ENCODE data around the gene TAF4B.
"Not testable (repeated sequence)": the region's sequence is repeated elsewhere in the genome, so short reads cannot be mapped to it uniquely, and the experiment has no call there.

The TAF4B gene

DNA sequence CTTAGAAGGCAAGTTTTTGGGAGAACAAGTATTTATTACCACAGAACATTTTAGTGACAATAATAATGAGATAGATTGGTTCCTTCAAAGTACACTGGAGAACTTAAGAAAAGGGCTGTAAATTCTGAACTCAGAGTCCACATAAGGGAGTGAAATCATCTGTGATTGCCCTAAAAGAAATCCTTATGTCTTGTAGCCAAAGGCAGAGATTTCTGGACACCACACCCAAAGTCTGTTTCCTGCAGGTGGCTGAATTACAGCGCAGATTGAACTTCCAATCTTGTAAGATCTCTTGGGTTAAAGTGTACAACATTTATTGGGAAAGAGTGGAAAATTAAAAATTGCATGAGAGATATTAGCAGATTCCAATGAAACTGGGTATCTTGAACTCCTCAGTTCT, 143.8 kb downstream of the TAF4B start:
- TF ChIP-seq, protein P1, sequence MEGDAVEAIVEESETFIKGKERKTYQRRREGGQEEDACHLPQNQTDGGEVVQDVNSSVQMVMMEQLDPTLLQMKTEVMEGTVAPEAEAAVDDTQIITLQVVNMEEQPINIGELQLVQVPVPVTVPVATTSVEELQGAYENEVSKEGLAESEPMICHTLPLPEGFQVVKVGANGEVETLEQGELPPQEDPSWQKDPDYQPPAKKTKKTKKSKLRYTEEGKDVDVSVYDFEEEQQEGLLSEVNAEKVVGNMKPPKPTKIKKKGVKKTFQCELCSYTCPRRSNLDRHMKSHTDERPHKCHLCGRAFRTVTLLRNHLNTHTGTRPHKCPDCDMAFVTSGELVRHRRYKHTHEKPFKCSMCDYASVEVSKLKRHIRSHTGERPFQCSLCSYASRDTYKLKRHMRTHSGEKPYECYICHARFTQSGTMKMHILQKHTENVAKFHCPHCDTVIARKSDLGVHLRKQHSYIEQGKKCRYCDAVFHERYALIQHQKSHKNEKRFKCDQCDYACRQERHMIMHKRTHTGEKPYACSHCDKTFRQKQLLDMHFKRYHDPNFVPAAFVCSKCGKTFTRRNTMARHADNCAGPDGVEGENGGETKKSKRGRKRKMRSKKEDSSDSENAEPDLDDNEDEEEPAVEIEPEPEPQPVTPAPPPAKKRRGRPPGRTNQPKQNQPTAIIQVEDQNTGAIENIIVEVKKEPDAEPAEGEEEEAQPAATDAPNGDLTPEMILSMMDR (IDR thresholded peaks at IDR 0.05; ENCODE audit: low read depth, low read length, missing control alignments), result no peak
- no peak for DNase-seq (ENCODE audit: extremely low read depth, low read depth)
- no peak overlapping the region for H3K4me3 ChIP-seq (replicated peaks; ENCODE audit: low read depth, low read length)

GRCh38 chr18:26376105-26376504, 149.9 kb downstream of the TAF4B start:
- H3K4me3 ChIP-seq (replicated peaks; ENCODE audit: low read depth, low read length), result no peak overlapping the region
- no peak for DNase-seq (ENCODE audit: extremely low read depth, low read depth)
- TF ChIP-seq, protein P1 (IDR thresholded peaks at IDR 0.05; ENCODE audit: low read depth, low read length, missing control alignments), result no peak

DNA sequence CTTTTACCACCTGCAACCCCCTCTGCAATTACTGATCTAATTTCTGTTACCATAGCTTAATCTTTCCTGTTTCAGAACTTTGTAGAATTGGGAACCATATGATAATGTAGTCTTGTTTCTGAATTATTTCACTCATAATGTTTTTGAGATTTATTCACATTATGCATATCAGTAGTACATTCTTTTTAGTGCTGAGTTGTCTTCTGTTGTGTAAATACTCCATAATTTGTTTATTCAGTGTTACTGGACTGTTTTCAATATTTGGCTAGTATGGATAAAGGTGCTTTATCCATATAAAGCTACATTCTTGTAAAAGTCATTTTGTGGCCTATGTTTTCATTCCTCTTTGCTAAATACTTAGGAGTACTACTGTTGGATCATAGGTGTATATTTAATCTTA, 152.5 kb downstream of the TAF4B start:
- H3K4me3 ChIP-seq (replicated peaks; ENCODE audit: low read depth, low read length), result no peak overlapping the region
- TF ChIP-seq, protein P1 (IDR thresholded peaks at IDR 0.05; ENCODE audit: low read depth, low read length, missing control alignments), result no peak
- DNase-seq (ENCODE audit: extremely low read depth, low read depth), result no peak

- H3K4me3 ChIP-seq (replicated peaks; ENCODE audit: low read depth, low read length); DNase-seq (ENCODE audit: extremely low read depth, low read depth): not testable (repeated sequence)
Observed at GRCh38 chr18:26381555-26381954, 155.3 kb downstream of the TAF4B start.

GRCh38 chr18:26383454-26384270, 157.4 kb downstream of the TAF4B start:
- no peak overlapping the region for H3K4me3 ChIP-seq (replicated peaks; ENCODE audit: low read depth, low read length)
- TF ChIP-seq, protein P1 (IDR thresholded peaks at IDR 0.05; ENCODE audit: low read depth, low read length, missing control alignments), result peak; percentile 64
- peak; percentile 54 for DNase-seq (ENCODE audit: extremely low read depth, low read depth)

DNA sequence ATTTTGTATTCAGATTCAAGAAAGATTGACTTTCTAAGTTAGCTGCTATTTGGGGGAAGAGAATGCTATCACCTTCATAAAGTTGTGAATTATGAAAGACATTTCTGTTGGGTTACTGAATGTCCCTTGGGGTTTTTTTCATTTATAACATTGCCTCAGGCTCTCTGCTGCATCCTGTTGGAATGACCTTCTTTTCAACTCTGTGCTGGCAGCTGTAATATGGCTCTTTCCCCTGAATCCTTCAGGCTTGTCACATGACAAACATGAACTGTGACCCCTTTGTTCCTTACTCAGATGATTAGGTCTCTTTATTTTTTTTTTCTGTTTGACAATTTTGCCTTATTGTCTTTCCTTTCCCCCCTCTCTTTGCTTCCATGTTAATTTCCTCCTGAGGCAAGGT, 159.8 kb downstream of the TAF4B start:
- TF ChIP-seq, protein P1 (IDR thresholded peaks at IDR 0.05; ENCODE audit: low read depth, low read length, missing control alignments), result no peak
- no peak overlapping the region for H3K4me3 ChIP-seq (replicated peaks; ENCODE audit: low read depth, low read length)
- peak; percentile 38 for DNase-seq (ENCODE audit: extremely low read depth, low read depth)

DNA sequence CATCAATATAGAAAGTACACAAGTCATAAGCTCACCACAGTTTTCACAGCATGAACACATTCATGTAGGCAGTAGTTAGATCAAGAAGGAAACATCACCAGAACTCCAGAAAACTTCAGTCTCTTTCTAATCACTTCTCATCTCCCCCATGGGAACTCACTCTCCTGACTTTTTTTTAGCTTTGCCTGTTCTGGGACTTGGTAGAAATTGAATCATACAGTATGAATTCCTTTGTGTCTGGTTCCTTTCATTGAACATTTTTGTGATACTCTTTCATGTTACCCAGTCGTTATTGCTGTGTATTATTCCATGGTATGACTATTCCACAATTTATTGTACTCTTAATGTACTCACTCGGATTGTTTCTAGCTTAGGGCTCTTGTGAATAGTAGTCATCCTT, 160.2 kb downstream of the TAF4B start:
- no peak overlapping the region for H3K4me3 ChIP-seq (replicated peaks; ENCODE audit: low read depth, low read length)
- no peak for DNase-seq (ENCODE audit: extremely low read depth, low read depth)
- TF ChIP-seq, protein P1 (IDR thresholded peaks at IDR 0.05; ENCODE audit: low read depth, low read length, missing control alignments), result no peak

Data from HFF-Myc (cell line).